K562 (cell line): Measurements from ENCODE around the gene CTRB2. TPM values are rescaled to one million over a fixed set of nuclear protein-coding genes. Genes with fewer than 3 reads are reported as not detected.
"Not testable (repeated sequence)": the region's sequence is repeated elsewhere in the genome, so short reads cannot be mapped to it uniquely, and the experiment has no call there.

ENCODE experiments used
- ATAC-seq: fragments of 200-7000 bp; cut with Tn5 transposase; 3 replicates; pipeline ENCODE4 v1.9.1; 2020; ENCODE audit warnings: moderate library complexity
- BruUV-seq: library from RNA; stranded (reverse); fragments of 400-500 nt; replicated peaks from 2 replicates; lab custom pipeline; 2021; lab: Mats Ljungman, UMichigan
- CTCF ChIA-PET: fragments of 300-600 bp; formaldehyde crosslinking; extraction: SDS; loops from one replicate; lab custom pipeline; 2021; ENCODE audit warnings: low intra/inter-chr PET ratio; lab: Yijun Ruan, JAX
- POLR2A ChIA-PET: fragments of 300-600, 350-650 bp; sonication (Branson Sonifier 250); formaldehyde crosslinking; extraction: SDS; loops from one replicate; lab custom pipeline; 2021; ENCODE audit warnings: antibody characterized with exemption, inconsistent platforms; lab: Yijun Ruan, JAX
- DNase-seq, 4 experiments: peaks; one replicate each; pipeline versions ENCODE4 v3.0.0 to v3.0.0-alpha.2; 2011 to 2018; ENCODE audit warnings: low spot score in 3 of 4, mixed read lengths in 3 of 4; ENCODE audit errors: extremely low read depth in 1 of 4
- FAIRE-seq: peaks from 2 replicates; lab custom pipeline; 2011; peaks lifted over from hg19 to GRCh38; lab: Jason Lieb, UNC
- H2AFZ ChIP-seq: 2 replicates; pipeline ENCODE4 v1.6.0; 2011; ENCODE audit warnings: low read depth, low read length, control low read depth, inconsistent platforms
- H3K27ac ChIP-seq: fragments of 200-600 bp; 3 replicates; pipeline ENCODE4 v1.8.0; 2011; ENCODE audit warnings: low read depth, mild to moderate bottlenecking, control low read depth, inconsistent platforms, low read length, moderate library complexity, mixed read lengths; ENCODE audit errors: extremely low read depth
- H3K27me3 ChIP-seq, 2 experiments: fragments of 300-600 bp in 1 of 2; 2 replicates in 1 of 2; 3 replicates in 1 of 2; pipeline versions ENCODE4 v1.6.0 to v1.8.0; 2011; ENCODE audit warnings: inconsistent platforms in 2 of 2, low read length in 2 of 2, mild to moderate bottlenecking in 1 of 2, mixed read lengths in 1 of 2, moderate library complexity in 1 of 2; ENCODE audit not compliant: control insufficient read depth in 2 of 2, insufficient read depth in 2 of 2
- H3K36me3 ChIP-seq: fragments of 300-600 bp; 3 replicates; pipeline ENCODE4 v1.8.0; 2011; ENCODE audit warnings: mild to moderate bottlenecking, low read length, inconsistent platforms; ENCODE audit not compliant: control insufficient read depth, insufficient read depth
- H3K4me1 ChIP-seq, 2 experiments: fragments of 200-600 bp in 1 of 2; replicated peaks in 1 of 2; 2 replicates in 1 of 2; 3 replicates in 1 of 2; pipeline versions ENCODE4 v1.5.1 to v1.8.0; 2011; ENCODE audit warnings: inconsistent platforms in 2 of 2, low read length in 2 of 2, mild to moderate bottlenecking in 1 of 2, mixed read lengths in 1 of 2, moderate library complexity in 1 of 2; ENCODE audit not compliant: control insufficient read depth in 2 of 2, insufficient read depth in 2 of 2
- H3K4me2 ChIP-seq: 2 replicates; pipeline ENCODE4 v1.6.1; 2011; ENCODE audit warnings: low read length, control low read depth, inconsistent platforms, mixed read lengths; ENCODE audit not compliant: insufficient read depth
- H3K4me3 ChIP-seq: fragments of 200-600 bp; sonication (generic), shearing (Covaris generic); 2 replicates; pipeline ENCODE4 v1.5.1; 2016; ENCODE audit warnings: control low read depth, inconsistent platforms
- H3K79me2 ChIP-seq: fragments of 200-600 bp; 3 replicates; pipeline ENCODE4 v1.8.0; 2011; ENCODE audit warnings: low read length, inconsistent platforms; ENCODE audit not compliant: control insufficient read depth, insufficient read depth
- H3K9ac ChIP-seq, 2 experiments: 2 replicates each; pipeline versions ENCODE4 v1.6.0 to v1.6.1; 2011; ENCODE audit warnings: low read depth in 2 of 2, low read length in 2 of 2, control low read depth in 1 of 2, inconsistent platforms in 1 of 2, mild to moderate bottlenecking in 1 of 2, mixed read lengths in 1 of 2; ENCODE audit not compliant: insufficient read depth in 1 of 2
- H3K9me1 ChIP-seq: one replicate; pipeline ENCODE4 v1.6.0; 2011; ENCODE audit warnings: inconsistent platforms, mild to moderate bottlenecking, low read length, moderate library complexity; ENCODE audit not compliant: control insufficient read depth, insufficient read depth
- H3K9me3 ChIP-seq: replicated peaks from 2 replicates; pipeline ENCODE4 v1.5.1; 2011; ENCODE audit warnings: low read depth, low read length, inconsistent platforms; ENCODE audit not compliant: control insufficient read depth, insufficient read depth
- H4K20me1 ChIP-seq: replicated peaks from 2 replicates; pipeline ENCODE4 v1.6.1; 2011; ENCODE audit warnings: low read length, inconsistent platforms, mixed read lengths; ENCODE audit not compliant: control insufficient read depth, insufficient read depth
- KLF16 ChIP-seq: IDR thresholded peaks from 2 replicates; pipeline ENCODE4 v1.6.1; 2016; ENCODE audit warnings: antibody characterized with exemption
- PCBP1 ChIP-seq: fragments of 200-400 bp; formaldehyde crosslinking; IDR thresholded peaks from 2 replicates; pipeline ENCODE4 v1.6.1; 2018; ENCODE audit warnings: mild to moderate bottlenecking, low read depth, low read length; ENCODE audit not compliant: poor library complexity, severe bottlenecking
- RBM39 ChIP-seq: fragments of 200-400 bp; formaldehyde crosslinking; optimal IDR thresholded peaks from 2 replicates; pipeline ENCODE3; 2018; ENCODE audit warnings: low read depth, low read length
- ZKSCAN1 ChIP-seq: fragments of 150-350 bp; IDR thresholded peaks from 2 replicates; pipeline ENCODE4 v1.6.1; 2016; ENCODE audit warnings: low read depth, low read length
- ZNF217 ChIP-seq: sonication (generic); formaldehyde crosslinking; IDR thresholded peaks from 2 replicates; pipeline ENCODE4 v1.8.0; 2022; ENCODE audit warnings: mild to moderate bottlenecking, missing genetic modification reagents
- ZNF589 ChIP-seq: fragments of 200-800 bp; sonication (Bioruptor generic); IDR thresholded peaks from 2 replicates; pipeline ENCODE4 v1.6.1; 2016; ENCODE audit warnings: low read depth, missing genetic modification characterization, missing compliant biosample characterization
- WGBS: fragments of 100-300 bp; shearing (Covaris generic); methylation state at CpG from one replicate; pipeline ENCODE4 v1.1.6; 2016; ENCODE audit warnings: low coverage, mixed read lengths; ENCODE audit not compliant: insufficient coverage; ENCODE audit errors: missing lambda C conversion rate; 5-methylcytosine and 5-hydroxymethylcytosine counted together
- in situ Hi-C: fragments of 300-500 bp; cut with MboI; formaldehyde crosslinking; loops from 4 replicates; pipeline ENCODE4 v1.15.0; 2018; ENCODE audit warnings: inconsistent platforms, mixed read lengths
- intact Hi-C: fragments of 100-400 bp; cut with micrococcal nuclease; formaldehyde crosslinking; loops from 2 replicates; pipeline ENCODE4 v1.14.2; 2022
- polyA plus RNA-seq, 8 experiments: library from polyadenylated mRNA; depleted of rRNA in 4 of 8; stranded (reverse) in 5 of 8; unstranded in 3 of 8; fragments of >200 nt; fragmentation: Nextera tagmentation in 2 of 8; fragmentation: Illumina TruSeq in 1 of 8; extraction: Ambion mirVana in 2 of 8; extraction: Trizol in 1 of 8; gene quantifications; 2 replicates each; pipeline versions ENCODE4 v1.2.1 to v1.2.3, GENCODE V29; 2011 to 2014; ENCODE audit warnings: inconsistent platforms in 1 of 8, missing spikeins in 1 of 8
- total RNA-seq, 7 experiments: library from RNA; depleted of rRNA in 6 of 7; stranded (reverse); fragments of >200 nt in 6 of 7; fragmentation: Illumina TruSeq in 2 of 7; extraction: Trizol in 2 of 7; gene quantifications; 2 replicates each; pipeline versions ENCODE4 v1.2.1 to v1.2.3, GENCODE V29; 2011 to 2021; ENCODE audit warnings: low replicate concordance in 1 of 7

CTRB2 gene
- total and polyA plus RNA-seq, 9 of the 15 experiments (the other 6 are each of a cell fraction or from before 2014, with no cell fraction given) = 5.1 TPM; not detected in 8

DNA sequence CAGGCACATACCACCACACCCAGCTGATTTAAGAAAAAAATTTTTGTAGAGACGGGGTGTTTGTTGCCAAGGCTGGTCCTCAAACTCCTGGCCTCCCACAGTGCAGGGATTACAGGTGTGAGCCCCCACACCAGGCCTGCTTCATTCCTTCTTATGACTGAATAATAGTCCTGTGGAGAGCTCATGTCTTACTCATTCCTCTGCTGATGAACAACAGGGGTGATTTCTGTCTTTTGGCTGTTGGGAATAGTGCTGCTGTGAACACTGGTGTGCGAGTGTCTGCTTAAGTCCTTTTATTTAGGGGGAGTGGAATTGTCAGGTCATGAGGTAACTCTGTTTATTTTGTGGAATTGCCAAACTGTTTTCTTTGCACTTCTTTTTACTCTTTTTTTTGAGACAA is 9.2 kb upstream of the CTRB2 start:
- Histone ChIP-seq H3K27ac (no peak overlapping the region), H2AFZ (no peak overlapping the region), H3K4me1 (peaks cover 0 to 8% of the 10 kb centered on the region in 2 experiments; a peak in 2 of 5 replicates), H3K4me3 (no peak overlapping the region), H3K9me1 (no peaks in the 10 kb centered on the region), H3K27me3 (peaks cover 21 to 31% of the 10 kb centered on the region in 2 experiments), H4K20me1 (no peaks in the 10 kb centered on the region), H3K79me2 (no peaks in the 10 kb centered on the region), H3K9me3 (no peaks in the 10 kb centered on the region), H3K4me2 (no peak overlapping the region), H3K36me3 (no peaks in the 10 kb centered on the region), H3K9ac (no peak overlapping the region)
- no TSS peak for BruUV-seq
- TF ChIP-seq ZKSCAN1 (no peak), PCBP1 (no peak), ZNF589 (CRISPR knock-in tag) (no peak), RBM39 (no peak), ZNF217 (CRISPR knock-in tag) (no peak), KLF16 (no peak)
- ChIA-PET POLR2A (interaction anchor here (0.6 kb wide), 1 partner anchor 606 kb away, joined by 3 read pairs; no protein-coding TSS in a partner anchor), CTCF (no interaction called here)
- in situ Hi-C loops = loop anchor here (25.0 kb wide), 1 partner anchor 1971 kb away; the partner anchor contains the start of genes MON1B and SYCE1L
- no peak for ATAC-seq
- FAIRE-seq = no peak
- no peak for DNase-seq
- 22% methylated on average over 2 of the region's 2 CpGs for WGBS
- intact Hi-C loops = no loop called here

- ATAC-seq, H3K79me2 ChIP-seq, CTCF ChIA-PET, H3K9me1 ChIP-seq, H3K4me3 ChIP-seq, H2AFZ ChIP-seq, H3K36me3 ChIP-seq, intact Hi-C loops, DNase-seq, H3K9ac ChIP-seq, H3K27ac ChIP-seq, FAIRE-seq, H3K9me3 ChIP-seq, H3K4me2 ChIP-seq, H4K20me1 ChIP-seq, BruUV-seq: not testable (repeated sequence)
- Histone ChIP-seq H3K4me1 (peaks cover 0 to 17% of the 10 kb centered on the region in 2 experiments; a peak in 2 of 5 replicates), H3K27me3 (peaks cover 42 to 78% of the 10 kb centered on the region in 2 experiments)
- WGBS = 7% methylated on average over 10 of the region's 10 CpGs
- POLR2A ChIA-PET = interaction anchor here (0.6 to 1.6 kb wide), 2 partner anchors 16 to 426 kb away, joined by 3 to 5 read pairs; no protein-coding TSS in a partner anchor
- in situ Hi-C loops = loop anchor here (25.0 kb wide), 1 partner anchor 1976 kb away; the partner anchor contains the start of genes MON1B and SYCE1L
Observed at GRCh38 chr16:75211286-75211685, 4.3 kb upstream of the CTRB2 start.
